ENCODE data around the gene RCC2.

DNA sequence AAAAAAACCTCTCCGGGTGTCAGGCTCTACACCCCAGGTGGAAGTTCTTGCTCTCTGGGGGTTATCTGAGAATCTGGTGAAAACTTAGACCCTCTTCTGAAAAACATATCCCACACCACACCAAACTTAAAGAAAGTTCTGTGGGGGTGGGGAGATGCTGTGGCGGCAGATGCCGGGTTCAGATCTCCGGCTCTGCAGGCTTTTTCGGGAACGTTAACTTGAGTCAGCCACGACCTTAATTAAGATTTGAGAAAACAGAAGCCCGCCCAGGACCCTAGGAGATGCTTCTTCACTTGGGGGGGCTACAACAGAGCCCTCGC, 2.3 kb downstream of the RCC2 start:
- TF ChIP-seq NR2F2 (IDR thresholded peaks at IDR 0.05) (no peak), SP1 (IDR thresholded peaks at IDR 0.05) (no peak)
